ENCODE measurements around the gene HSPA1A. TPM values are rescaled to one million over a fixed set of nuclear protein-coding genes. Genes with fewer than 3 reads are reported as not detected.
A peak's percentile ranks its signal among the peaks of the same experiment; 100 is the strongest.

HSPA1A gene
- total RNA-seq (2021; ENCODE audit: unreplicated experiment) (169 TPM), Bru-seq, nascent RNA (percentile 78 among the genes with signal in this experiment), BruChase-seq, experiment 1, labeled RNA remaining after a 2-hour chase (percentile 95 among the genes with signal in this experiment), BruChase-seq, experiment 2, labeled RNA remaining after a 6-hour chase (percentile 98 among the genes with signal in this experiment)
- 344 TPM for polyA plus RNA-seq (2012; ENCODE audit: insufficient read length)
- long read RNA-seq, transcript HSPA1A-201 (1 exons, 2,483 nt), result major isoform, 172 of 172 reads
- long read RNA-seq, partial matches to known transcripts, result 0 of 172 reads
- long read RNA-seq, other reads (novel, unspliced or antisense), result 0 of 172 reads

DNA sequence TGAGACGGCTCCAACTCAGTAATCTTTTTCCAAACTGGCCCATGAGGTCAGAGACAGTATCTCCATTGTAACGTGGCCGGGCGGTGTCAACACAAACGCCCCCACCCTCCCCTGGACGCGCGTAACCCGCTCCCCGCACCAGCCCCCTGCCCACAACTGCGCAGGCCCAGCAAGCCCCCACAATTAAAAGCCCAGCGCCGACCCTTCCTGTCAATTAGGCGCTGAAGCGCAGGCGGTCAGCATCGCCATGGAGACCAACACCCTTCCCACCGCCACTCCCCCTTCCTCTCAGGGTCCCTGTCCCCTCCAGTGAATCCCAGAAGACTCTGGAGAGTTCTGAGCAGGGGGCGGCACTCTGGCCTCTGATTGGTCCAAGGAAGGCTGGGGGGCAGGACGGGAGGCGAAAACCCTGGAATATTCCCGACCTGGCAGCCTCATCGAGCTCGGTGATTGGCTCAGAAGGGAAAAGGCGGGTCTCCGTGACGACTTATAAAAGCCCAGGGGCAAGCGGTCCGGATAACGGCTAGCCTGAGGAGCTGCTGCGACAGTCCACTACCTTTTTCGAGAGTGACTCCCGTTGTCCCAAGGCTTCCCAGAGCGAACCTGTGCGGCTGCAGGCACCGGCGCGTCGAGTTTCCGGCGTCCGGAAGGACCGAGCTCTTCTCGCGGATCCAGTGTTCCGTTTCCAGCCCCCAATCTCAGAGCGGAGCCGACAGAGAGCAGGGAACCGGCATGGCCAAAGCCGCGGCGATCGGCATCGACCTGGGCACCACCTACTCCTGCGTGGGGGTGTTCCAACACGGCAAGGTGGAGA is at the start of gene HSPA1A, which contains the start of gene HSPA1L:
Gene HSPA1A, plus strand, starts transcription at position 519 of the 814 bp plus-strand sequence. Its CDS starts 214 bp downstream, at position 733.
Gene HSPA1L, minus strand, starts transcription at position 259 of the 814 bp plus-strand sequence. CDS start 3,311 bp downstream, outside the sequence.
- peak; percentile 86 for ATAC-seq
- peak; percentile 96 for DNase-seq (ENCODE audit: low read depth, low spot score)

DNA sequence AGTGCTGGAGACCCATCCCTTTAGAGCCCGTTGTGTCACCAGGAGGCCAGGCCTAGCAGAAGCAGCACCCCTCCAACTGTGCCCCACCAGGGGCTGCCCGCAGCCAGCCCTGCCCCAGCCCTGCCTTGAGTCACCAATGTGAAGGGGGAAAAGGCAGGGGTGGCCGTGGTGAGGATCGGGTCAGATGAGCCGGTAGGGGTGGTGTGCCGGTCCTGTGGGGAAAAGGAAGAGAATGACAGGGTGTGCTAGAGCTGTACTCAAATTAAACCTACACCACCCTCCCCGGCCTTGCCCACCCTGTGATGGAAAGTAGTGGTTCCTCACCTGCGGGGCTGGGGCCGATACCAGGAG is 49.8 kb upstream of the HSPA1A start:
- CTCF ChIA-PET, result no interaction called here

More for the DNA sequence above, at the start of gene HSPA1A, which contains the start of gene HSPA1L:
- H3K36me3 ChIP-seq (ENCODE audit: control insufficient read depth, insufficient read depth, low read length), result no peaks in the 10 kb centered on the region
- peak within 1 kb of the TSS; percentile 56 to 70 for H3K4me3 ChIP-seq (ENCODE audit: low read depth in 2 of 2, low read length in 2 of 2)
- no TSS peak for BruUV-seq (replicated peaks)
- intact Hi-C loops (cut with micrococcal nuclease; ENCODE audit: unreplicated experiment), result no loop called here
- H3K27ac ChIP-seq (ENCODE audit: low read length), result peak within 1 kb of the TSS; percentile 87
- in situ Hi-C loops (cut with HindIII; ENCODE audit: low pct_unique_long_range_greater_than_20kb, low sequenced_read_pairs), result no loop called here
- H3K27me3 ChIP-seq (ENCODE audit: control insufficient read depth, insufficient read depth, low read length), result no peaks in the 10 kb centered on the region
- no peaks in the 10 kb centered on the region for H3K9me3 ChIP-seq (ENCODE audit: control insufficient read depth, insufficient read depth, low read depth, low read length)
- no peak for TF ChIP-seq TCF7L2 (IDR thresholded peaks at IDR 0.05; ENCODE audit: low read depth, low read length)
- TF ChIP-seq POLR2AphosphoS5 (IDR thresholded peaks at IDR 0.05; ENCODE audit: low read depth, low read length), result peak; percentile 100
- TF ChIP-seq SIN3A (IDR thresholded peaks at IDR 0.05; ENCODE audit: borderline replicate concordance, insufficient read depth, low read depth, low read length), result peak; percentile 81; the same call in 1 of the 2 replicates
- TF ChIP-seq, protein P1, sequence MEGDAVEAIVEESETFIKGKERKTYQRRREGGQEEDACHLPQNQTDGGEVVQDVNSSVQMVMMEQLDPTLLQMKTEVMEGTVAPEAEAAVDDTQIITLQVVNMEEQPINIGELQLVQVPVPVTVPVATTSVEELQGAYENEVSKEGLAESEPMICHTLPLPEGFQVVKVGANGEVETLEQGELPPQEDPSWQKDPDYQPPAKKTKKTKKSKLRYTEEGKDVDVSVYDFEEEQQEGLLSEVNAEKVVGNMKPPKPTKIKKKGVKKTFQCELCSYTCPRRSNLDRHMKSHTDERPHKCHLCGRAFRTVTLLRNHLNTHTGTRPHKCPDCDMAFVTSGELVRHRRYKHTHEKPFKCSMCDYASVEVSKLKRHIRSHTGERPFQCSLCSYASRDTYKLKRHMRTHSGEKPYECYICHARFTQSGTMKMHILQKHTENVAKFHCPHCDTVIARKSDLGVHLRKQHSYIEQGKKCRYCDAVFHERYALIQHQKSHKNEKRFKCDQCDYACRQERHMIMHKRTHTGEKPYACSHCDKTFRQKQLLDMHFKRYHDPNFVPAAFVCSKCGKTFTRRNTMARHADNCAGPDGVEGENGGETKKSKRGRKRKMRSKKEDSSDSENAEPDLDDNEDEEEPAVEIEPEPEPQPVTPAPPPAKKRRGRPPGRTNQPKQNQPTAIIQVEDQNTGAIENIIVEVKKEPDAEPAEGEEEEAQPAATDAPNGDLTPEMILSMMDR (IDR thresholded peaks at IDR 0.05), result no peak
- TF ChIP-seq, protein P2, sequence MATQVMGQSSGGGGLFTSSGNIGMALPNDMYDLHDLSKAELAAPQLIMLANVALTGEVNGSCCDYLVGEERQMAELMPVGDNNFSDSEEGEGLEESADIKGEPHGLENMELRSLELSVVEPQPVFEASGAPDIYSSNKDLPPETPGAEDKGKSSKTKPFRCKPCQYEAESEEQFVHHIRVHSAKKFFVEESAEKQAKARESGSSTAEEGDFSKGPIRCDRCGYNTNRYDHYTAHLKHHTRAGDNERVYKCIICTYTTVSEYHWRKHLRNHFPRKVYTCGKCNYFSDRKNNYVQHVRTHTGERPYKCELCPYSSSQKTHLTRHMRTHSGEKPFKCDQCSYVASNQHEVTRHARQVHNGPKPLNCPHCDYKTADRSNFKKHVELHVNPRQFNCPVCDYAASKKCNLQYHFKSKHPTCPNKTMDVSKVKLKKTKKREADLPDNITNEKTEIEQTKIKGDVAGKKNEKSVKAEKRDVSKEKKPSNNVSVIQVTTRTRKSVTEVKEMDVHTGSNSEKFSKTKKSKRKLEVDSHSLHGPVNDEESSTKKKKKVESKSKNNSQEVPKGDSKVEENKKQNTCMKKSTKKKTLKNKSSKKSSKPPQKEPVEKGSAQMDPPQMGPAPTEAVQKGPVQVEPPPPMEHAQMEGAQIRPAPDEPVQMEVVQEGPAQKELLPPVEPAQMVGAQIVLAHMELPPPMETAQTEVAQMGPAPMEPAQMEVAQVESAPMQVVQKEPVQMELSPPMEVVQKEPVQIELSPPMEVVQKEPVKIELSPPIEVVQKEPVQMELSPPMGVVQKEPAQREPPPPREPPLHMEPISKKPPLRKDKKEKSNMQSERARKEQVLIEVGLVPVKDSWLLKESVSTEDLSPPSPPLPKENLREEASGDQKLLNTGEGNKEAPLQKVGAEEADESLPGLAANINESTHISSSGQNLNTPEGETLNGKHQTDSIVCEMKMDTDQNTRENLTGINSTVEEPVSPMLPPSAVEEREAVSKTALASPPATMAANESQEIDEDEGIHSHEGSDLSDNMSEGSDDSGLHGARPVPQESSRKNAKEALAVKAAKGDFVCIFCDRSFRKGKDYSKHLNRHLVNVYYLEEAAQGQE (IDR thresholded peaks at IDR 0.05; ENCODE audit: insufficient read depth in 1 of 2, low read depth in 2 of 2, low read length in 1 of 2), result peak in 1 of 2 experiments; percentile 45; a peak in 1 of 4 replicates
- POLR2A ChIA-PET, result interaction anchor here (0.7 to 1.2 kb wide), 8 partner anchors 9 to 144 kb away, joined by 3 to 13 read pairs (median 4); partner anchors contain the start of genes CLIC1, DDAH2, HSPA1B and LSM2
- CTCF ChIA-PET, result interaction anchor here (0.8 kb wide), 1 partner anchor 8 kb away, joined by 3 read pairs; the partner anchor contains the start of gene LSM2
- peaks cover 13% of the 10 kb centered on the region for H3K4me1 ChIP-seq (ENCODE audit: control insufficient read depth, insufficient read depth, low read length)

More for the DNA sequence above, 49.8 kb upstream of the HSPA1A start:
- intact Hi-C loops (cut with micrococcal nuclease; ENCODE audit: unreplicated experiment), result no loop called here
- in situ Hi-C loops (cut with HindIII; ENCODE audit: low pct_unique_long_range_greater_than_20kb, low sequenced_read_pairs), result no loop called here
- Histone ChIP-seq H3K4me3 (ENCODE audit: low read depth in 2 of 2, low read length in 2 of 2) (no peak overlapping the region), H3K36me3 (ENCODE audit: control insufficient read depth, insufficient read depth, low read length) (no peaks in the 10 kb centered on the region), H3K9me3 (ENCODE audit: control insufficient read depth, insufficient read depth, low read depth, low read length) (no peaks in the 10 kb centered on the region), H3K27me3 (ENCODE audit: control insufficient read depth, insufficient read depth, low read length) (no peaks in the 10 kb centered on the region), H3K4me1 (ENCODE audit: control insufficient read depth, insufficient read depth, low read length) (no peaks in the 10 kb centered on the region), H3K27ac (ENCODE audit: low read length) (no peak overlapping the region)
- POLR2A ChIA-PET, result no interaction called here
- no peak for TF ChIP-seq TCF7L2 (IDR thresholded peaks at IDR 0.05; ENCODE audit: low read depth, low read length)
- TF ChIP-seq SIN3A (IDR thresholded peaks at IDR 0.05; ENCODE audit: borderline replicate concordance, insufficient read depth, low read depth, low read length), result no peak
- TF ChIP-seq, protein P1 (IDR thresholded peaks at IDR 0.05), result no peak
- TF ChIP-seq, protein P2 (IDR thresholded peaks at IDR 0.05; ENCODE audit: insufficient read depth in 1 of 2, low read depth in 2 of 2, low read length in 1 of 2), result no peak
- no peak for TF ChIP-seq POLR2AphosphoS5 (IDR thresholded peaks at IDR 0.05; ENCODE audit: low read depth, low read length)
- ATAC-seq (no peak), DNase-seq (ENCODE audit: low read depth, low spot score) (no peak)
- BruUV-seq (replicated peaks), result no TSS peak
